ENCODE measurements around the gene KRT75.
"Not testable (repeated sequence)": the region's sequence is repeated elsewhere in the genome, so short reads cannot be mapped to it uniquely, and the experiment has no call there.

The KRT75 gene

GRCh38 chr12:52415870-52416750, 18.1 kb downstream of the KRT75 start:
- no peak for DNase-seq (ENCODE audit: low spot score)

DNA sequence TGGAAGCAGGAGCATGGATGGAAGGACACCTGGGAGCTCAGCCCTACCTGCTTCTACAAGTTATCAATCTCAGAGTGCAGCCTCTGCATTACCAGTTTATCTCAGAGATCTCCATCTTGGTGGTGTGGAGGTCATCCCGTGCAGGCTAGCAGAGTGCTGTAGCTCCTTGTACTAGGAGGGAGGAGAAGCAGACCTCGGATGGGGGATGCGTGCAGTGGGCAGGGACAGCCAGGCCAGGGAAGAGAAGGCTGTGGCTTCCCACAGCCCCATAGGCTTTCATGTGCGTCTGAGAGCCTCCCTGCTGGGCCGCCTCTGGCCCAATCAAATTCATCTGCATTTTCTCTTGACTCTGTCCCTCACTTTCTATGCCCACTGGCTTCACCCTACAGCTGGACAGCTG, 19.2 kb downstream of the KRT75 start:
- DNase-seq (ENCODE audit: low spot score), result no peak

DNA sequence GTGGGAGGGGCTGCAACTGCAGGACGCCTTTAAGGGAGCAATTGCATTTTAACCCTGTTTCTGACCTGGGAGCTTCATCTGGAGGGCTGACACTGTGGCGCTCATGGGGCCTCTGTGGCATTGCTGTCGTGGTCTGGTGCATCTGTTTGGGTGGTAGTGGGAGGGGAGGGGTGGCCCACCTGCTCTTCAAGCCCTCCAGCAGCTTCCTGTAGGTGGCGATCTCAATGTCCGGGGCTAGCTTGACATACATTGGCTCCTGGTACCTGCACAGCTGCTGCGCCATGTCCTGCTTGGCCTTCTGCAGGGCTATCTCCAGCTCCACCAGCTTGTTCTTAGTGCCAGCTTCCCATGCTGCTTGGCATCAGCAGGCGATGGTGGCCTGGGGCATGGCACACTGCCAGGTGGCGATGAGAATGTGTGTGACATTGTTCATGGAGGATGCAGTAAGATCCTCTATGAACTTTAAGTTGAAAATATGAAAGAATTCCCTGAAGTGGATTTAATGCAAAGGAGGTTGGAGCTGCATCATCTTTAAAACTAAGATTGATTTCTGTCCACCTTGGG, 20.3 kb downstream of the KRT75 start:
- no peak for DNase-seq (ENCODE audit: low spot score)

DNA sequence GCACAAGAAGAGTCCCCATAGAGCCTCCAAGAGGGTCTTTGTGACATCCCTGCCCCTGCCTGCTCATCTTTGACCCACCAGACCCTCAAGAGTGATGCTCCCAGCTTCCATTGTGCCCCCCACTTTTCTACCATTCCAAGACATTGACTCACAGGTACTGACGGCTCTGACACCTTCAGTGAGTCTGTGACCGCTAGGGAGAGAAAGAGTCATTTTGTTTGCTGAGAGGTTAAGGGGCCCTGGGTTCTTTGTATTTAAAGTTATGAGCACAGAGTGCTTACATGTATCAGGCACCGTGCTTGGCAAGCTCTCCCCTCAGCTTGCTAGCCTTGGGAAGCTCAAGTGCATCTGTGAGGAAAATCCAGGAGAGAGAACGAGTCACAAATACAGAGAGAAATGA, 21.0 kb downstream of the KRT75 start:
- DNase-seq (ENCODE audit: low spot score), result no peak

GRCh38 chr12:52411815-52412214, 22.4 kb downstream of the KRT75 start:
- no peak for DNase-seq (ENCODE audit: low spot score)

DNA sequence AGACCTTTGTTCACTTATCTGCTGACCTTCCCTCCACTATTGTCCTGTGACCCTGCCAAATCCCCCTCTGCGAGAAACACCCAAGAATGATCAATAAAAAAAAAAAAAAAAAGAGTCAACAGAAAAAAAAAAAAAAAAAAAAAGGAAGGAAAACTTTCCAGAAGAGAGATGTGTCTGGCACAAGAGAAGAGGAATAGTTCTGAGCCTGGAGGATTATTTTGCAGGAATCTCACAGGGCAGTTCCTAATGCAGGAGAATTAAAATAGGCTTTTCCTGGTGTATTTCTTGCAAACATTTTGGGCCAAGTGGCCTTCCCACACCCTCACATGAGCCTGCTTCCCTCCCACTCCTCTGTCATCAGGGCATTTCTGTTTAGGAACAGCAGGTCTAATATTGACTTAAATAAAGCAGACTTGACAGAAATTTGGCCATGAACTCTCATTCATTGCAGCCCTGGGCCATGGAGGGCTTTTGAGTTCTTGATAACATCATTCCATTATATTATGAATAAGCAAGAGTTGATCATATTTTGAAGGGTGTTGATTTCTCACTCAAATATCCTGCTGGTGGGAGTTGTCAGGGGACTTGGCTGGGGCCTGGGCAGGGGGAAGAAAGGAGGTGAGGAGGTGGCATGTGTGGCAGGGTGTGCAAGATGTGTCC, 23.5 kb downstream of the KRT75 start:
- not testable (repeated sequence) for DNase-seq (ENCODE audit: low spot score)

GRCh38 chr12:52407918-52408317, 26.3 kb downstream of the KRT75 start:
- DNase-seq (ENCODE audit: low spot score), result no peak

DNA sequence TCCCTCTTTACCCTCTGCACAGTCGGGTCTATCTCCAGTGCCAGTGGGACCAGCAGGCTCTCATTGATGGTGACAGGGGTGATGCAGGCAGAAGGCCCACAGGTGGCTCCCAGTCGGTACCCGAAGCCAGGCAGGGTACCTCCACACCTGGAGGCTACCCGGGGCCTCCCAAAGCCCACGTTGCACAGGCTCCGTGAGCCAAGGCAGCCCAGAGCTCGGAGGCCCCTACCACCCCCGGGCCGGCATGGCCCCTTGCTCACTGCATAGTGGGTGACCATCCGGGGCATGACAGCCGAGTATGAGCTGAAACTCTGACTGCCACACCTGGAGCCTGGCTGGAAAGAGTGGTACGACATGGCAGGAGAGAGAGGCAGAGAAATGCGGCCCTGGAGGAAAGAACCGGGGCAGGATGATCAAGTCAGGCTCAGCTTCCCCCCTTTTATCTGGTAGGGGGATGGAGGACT, 28.2 kb downstream of the KRT75 start, which contains the start of gene KRT82:
Gene KRT82 (minus strand): TSS at position 414 of the 464 bp plus-strand sequence. CDS start 58 bp downstream, at position 356.
- no peak for DNase-seq (ENCODE audit: low spot score)

DNA sequence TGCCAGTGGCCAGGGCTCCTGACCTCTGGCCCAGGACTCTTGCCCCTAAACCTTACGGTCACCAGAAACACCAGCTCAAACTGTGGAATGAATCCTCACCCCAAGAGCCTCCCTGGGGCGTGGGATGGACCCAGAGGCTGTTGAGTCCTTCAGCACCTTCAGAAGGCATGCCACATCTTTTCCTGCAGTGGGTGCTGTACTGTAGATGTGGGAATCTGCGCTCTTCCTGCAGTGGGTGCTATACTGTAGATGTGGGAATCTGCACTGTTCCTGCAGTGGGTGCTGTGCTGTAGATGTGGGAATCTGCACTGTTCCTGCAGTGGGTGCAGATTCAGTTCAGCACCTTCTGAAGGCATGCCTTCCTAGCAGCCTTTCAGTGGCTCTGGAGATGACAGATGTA, 29.2 kb downstream of the KRT75 start:
- DNase-seq (ENCODE audit: low spot score), result no peak

DNA sequence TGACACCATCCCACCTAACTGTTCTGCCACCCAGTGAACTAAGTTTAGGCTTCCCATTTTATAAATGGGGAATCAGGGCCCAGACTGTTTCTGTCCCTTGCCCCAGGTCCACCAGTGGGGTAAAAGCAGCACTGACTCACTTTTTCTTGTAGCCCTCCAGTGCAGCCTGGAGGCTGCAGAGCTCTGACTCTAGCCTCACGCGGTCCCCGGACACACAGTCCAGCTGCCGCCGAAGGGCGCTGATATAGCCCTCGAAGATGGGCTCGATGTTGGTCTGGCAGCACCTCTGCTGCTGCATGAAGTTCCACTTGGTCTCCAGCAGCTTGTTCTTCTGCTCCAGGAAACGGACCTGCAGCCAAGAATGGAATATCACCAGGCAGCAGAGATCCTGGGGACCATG, 30.6 kb downstream of the KRT75 start:
- no peak for DNase-seq (ENCODE audit: low spot score)

DNA sequence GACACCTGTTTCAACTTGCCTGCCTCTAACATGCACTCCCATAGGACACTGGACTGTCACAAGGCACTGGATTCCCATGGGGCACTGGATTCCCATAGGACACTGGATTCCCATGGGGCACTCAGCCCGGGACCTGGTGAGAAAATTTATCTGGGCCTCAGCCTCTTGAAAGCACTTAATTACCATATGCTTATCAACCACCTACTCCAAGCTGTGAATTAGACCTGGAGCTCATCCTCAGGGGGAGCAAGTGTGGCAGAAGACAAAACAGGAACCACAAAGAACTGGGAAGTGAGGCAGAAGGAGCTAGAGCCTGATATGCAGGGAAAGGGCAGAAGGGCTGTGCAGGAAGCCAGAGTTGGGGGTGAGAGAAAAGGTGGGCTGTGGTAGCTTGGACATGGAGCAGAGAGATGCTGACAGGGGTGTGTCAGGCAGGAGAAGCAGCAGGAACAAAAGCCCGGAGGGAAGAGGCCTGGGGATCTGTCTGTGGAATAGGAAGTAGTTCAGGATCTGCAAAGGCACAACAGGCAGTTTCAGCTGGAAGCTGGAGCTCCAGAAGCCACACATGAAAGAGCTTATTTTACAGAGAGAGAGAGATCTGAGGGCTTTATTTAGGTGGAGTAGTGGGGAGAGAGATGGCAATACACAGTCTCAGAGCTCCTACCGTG, 31.2 kb downstream of the KRT75 start:
- DNase-seq (ENCODE audit: low spot score), result no peak

- DNase-seq (ENCODE audit: low spot score), result no peak
These were observed 31.8 kb downstream of the KRT75 start for GRCh38 chr12:52402377-52402776.

- DNase-seq (ENCODE audit: low spot score), result no peak
These were observed 32.2 kb downstream of the KRT75 start for GRCh38 chr12:52401926-52402325.

- no peak for DNase-seq (ENCODE audit: low spot score)
These were observed 32.6 kb downstream of the KRT75 start for GRCh38 chr12:52401526-52401925.

DNA sequence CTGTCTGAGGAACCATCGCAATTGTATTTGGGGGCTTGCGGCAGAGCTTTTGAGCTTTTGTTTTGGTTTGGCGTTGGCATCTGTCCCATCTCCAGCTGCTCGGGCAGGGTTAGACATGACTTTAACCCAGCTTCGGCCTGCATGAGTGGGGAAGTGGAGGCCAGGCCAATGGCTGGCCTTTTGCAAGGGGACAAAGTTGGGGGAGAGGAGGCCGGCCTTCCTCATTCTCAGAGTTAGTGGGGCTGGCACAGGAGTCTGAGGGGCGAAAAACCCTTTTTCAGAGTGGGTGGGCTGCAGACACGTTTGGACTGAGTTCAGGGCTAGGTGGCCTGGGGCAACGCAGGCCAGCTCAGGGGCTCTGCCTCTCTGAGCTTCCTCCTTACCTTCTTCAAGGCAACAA, 33.3 kb downstream of the KRT75 start:
- DNase-seq (ENCODE audit: low spot score), result no peak

- no peak for DNase-seq (ENCODE audit: low spot score)
These were observed 34.4 kb downstream of the KRT75 start for GRCh38 chr12:52399756-52400155.

DNA sequence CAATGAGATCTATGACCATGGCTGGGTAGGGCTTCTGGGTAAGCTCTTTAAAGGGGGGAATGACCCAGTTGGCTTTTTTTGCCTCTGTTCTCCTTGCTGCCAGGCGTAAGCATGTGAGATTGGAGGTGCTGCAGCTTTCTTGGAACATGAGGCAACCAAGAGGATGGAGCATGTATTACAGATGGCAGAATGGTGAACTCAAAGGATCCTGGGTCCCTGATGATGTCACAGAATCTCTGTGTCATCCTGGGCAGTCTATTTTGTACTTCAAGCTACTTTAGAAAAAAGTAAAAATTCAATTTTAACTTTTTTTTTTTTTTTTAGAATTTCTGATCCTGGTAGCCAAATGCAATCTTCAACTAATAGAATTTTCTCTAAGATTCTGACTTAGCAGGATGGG, 36.0 kb downstream of the KRT75 start:
- DNase-seq (ENCODE audit: low spot score), result no peak

- no peak for DNase-seq (ENCODE audit: low spot score)
These were observed 37.5 kb downstream of the KRT75 start for GRCh38 chr12:52396656-52397055.

- no peak for DNase-seq (ENCODE audit: low spot score)
These were observed 38.3 kb downstream of the KRT75 start for GRCh38 chr12:52395761-52396434.

GRCh38 chr12:52394836-52395405, 39.2 kb downstream of the KRT75 start:
- no peak for DNase-seq (ENCODE audit: low spot score)

GRCh38 chr12:52392465-52393007, 41.6 kb downstream of the KRT75 start:
- no peak for DNase-seq (ENCODE audit: low spot score)
